ENCODE data around the gene CRLF3. TPM values are rescaled to one million over a fixed set of nuclear protein-coding genes. Genes with fewer than 3 reads are reported as not detected.
A peak's percentile ranks its signal among the peaks of the same experiment; 100 is the strongest.

Gene CRLF3, protein sequence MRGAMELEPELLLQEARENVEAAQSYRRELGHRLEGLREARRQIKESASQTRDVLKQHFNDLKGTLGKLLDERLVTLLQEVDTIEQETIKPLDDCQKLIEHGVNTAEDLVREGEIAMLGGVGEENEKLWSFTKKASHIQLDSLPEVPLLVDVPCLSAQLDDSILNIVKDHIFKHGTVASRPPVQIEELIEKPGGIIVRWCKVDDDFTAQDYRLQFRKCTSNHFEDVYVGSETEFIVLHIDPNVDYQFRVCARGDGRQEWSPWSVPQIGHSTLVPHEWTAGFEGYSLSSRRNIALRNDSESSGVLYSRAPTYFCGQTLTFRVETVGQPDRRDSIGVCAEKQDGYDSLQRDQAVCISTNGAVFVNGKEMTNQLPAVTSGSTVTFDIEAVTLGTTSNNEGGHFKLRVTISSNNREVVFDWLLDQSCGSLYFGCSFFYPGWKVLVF
- 10 to 100 TPM; 15.8 to 23.1 (median 19.4) TPM for total RNA-seq

DNA sequence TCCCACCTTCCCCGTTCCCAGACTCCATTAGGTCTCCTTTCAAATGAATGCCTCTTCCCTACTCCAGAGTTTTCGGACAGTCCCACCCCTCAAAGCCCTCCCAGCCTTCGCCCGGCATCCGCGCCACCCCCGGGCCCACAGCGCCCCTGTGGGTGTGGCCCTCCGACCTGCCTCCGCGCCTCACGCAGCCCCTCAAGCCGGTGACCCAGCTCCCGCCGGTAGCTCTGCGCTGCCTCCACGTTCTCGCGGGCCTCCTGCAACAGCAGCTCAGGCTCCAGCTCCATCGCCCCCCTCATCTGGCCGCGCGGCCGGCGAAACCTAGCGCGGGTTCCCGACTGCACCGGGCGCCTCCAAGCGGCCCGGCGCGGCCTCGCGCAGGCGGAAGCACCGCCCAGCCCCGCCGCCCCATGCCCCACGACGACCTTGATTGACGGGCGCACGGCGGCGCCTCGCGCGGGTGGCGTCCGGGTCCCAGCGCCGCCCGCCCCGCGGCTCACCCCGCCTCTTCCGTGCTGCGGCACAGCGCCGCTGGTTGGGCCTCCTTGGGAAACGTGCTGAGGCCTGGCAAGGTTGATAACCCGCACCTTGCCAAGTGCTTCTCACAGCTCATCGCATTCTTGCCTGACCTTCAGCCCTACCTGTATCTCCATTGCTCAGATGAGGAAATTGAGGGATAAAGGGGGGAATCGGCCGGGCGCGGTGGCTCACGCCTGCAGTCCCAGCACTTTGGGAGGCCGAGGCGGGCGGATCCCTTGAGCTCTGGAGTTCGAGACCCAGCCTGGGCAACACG is at the start of gene CRLF3:
TSS of gene CRLF3 (minus strand) at position 337 of the 790 bp plus-strand sequence. CDS start at position 296, 41 bp downstream.
- TF ChIP-seq POLR2A (IDR thresholded peaks at IDR 0.05) (peak; percentile 82), POLR2AphosphoS5 (IDR thresholded peaks at IDR 0.05) (peak; percentile 78 to 92 (median 90)), EP300 (IDR thresholded peaks at IDR 0.05; ENCODE audit: low read depth) (no peak)
- TF ChIP-seq, protein P1, sequence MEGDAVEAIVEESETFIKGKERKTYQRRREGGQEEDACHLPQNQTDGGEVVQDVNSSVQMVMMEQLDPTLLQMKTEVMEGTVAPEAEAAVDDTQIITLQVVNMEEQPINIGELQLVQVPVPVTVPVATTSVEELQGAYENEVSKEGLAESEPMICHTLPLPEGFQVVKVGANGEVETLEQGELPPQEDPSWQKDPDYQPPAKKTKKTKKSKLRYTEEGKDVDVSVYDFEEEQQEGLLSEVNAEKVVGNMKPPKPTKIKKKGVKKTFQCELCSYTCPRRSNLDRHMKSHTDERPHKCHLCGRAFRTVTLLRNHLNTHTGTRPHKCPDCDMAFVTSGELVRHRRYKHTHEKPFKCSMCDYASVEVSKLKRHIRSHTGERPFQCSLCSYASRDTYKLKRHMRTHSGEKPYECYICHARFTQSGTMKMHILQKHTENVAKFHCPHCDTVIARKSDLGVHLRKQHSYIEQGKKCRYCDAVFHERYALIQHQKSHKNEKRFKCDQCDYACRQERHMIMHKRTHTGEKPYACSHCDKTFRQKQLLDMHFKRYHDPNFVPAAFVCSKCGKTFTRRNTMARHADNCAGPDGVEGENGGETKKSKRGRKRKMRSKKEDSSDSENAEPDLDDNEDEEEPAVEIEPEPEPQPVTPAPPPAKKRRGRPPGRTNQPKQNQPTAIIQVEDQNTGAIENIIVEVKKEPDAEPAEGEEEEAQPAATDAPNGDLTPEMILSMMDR (IDR thresholded peaks at IDR 0.05): peak; percentile 37 to 76 (median 46)
- Histone ChIP-seq H3K27ac (peak within 1 kb of the TSS; percentile 90 to 94 (median 92)), H3K27me3 (no peaks in the 10 kb centered on the region), H3K36me3 (no peaks in the 10 kb centered on the region), H3K4me3 (peak within 1 kb of the TSS; percentile 78 to 99 (median 96)), H3K4me1 (peaks cover 8 to 61% (median 29%) of the 10 kb centered on the region in 4 donors), H3K9me3 (no peaks in the 10 kb centered on the region)
- intact Hi-C loops (cut with DNase I; ENCODE audit: low total_unique reads) (no loop called here), in situ Hi-C loops (cut with MboI; ENCODE audit: low pct_ligation_motif_present in 1 of 4, low pct_unique_long_range_greater_than_20kb in 1 of 4, low sequenced_read_pairs in 3 of 4) (no loop called here)
- DNase-seq: peak; percentile 93
- WGBS, 2 donors (ENCODE audit: low coverage in 1 of 2): 0 to 8% methylated on average over 8 to 51 of the region's 75 CpGs

DNA sequence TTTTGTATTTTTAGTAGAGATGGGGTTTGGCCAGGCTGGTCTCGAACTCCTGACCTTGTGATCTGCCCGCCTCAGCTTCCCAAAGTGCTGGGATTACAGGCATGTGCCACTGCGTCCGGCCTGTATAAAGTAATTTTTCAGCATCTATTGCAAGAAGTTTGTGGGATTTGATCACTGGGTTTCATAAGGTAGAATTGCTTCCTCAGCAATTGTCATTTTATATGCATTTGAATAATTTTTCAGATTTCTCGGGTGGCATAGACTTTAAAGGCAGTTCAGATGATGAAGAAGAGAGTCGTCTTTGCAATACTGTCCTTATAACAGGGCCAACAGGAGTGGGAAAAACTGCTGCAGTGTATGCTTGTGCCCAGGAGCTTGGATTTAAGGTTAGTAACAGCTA is 44.5 kb upstream of the CRLF3 start:
- Histone ChIP-seq H3K27me3 (no peaks in the 10 kb centered on the region), H3K27ac (no peak overlapping the region), H3K4me3 (no peak overlapping the region), H3K4me1 (no peaks in the 10 kb centered on the region), H3K9me3 (no peaks in the 10 kb centered on the region), H3K36me3 (no peaks in the 10 kb centered on the region)
- in situ Hi-C loops (cut with MboI; ENCODE audit: low pct_ligation_motif_present in 1 of 4, low pct_unique_long_range_greater_than_20kb in 1 of 4, low sequenced_read_pairs in 3 of 4) (no loop called here), intact Hi-C loops (cut with DNase I; ENCODE audit: low total_unique reads) (no loop called here)
- no peak for DNase-seq
- TF ChIP-seq POLR2AphosphoS5 (IDR thresholded peaks at IDR 0.05) (no peak), EP300 (IDR thresholded peaks at IDR 0.05; ENCODE audit: low read depth) (no peak), POLR2A (IDR thresholded peaks at IDR 0.05) (no peak)
- TF ChIP-seq, protein P1 (IDR thresholded peaks at IDR 0.05): no peak
- 84 to 91% methylated on average over 5 to 6 of the region's 6 CpGs for WGBS, 2 donors (ENCODE audit: low coverage in 1 of 2)

DNA sequence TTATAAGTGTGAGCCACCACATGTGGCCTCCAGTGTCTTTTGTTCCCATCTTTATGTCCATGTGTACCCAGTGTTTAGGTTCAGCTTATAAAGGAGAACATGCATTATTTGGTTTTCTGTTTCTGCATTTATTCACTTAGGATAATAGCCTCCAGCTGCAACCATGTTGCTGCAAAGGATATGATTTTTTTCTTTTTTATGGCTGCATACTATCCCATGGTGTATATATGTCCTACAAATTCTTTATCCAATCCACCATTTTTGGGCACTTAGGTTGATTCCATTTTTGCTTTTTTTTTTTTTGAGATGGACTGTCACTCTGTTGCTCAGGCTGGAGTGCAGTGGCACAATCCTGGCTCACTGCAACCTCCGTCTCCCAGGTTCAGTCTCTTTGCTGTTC is 40.1 kb upstream of the CRLF3 start:
- 93 to 100% methylated on average over 1 of the region's 1 CpG for WGBS, 2 donors (ENCODE audit: low coverage in 1 of 2)

More for the DNA sequence above, 40.1 kb upstream of the CRLF3 start:
- no peaks in the 10 kb centered on the region for H3K9me3 ChIP-seq
- H3K27me3 ChIP-seq: no peaks in the 10 kb centered on the region
- no peak overlapping the region for H3K4me3 ChIP-seq
- no peaks in the 10 kb centered on the region for H3K4me1 ChIP-seq
- in situ Hi-C loops (cut with MboI; ENCODE audit: low pct_ligation_motif_present in 1 of 4, low pct_unique_long_range_greater_than_20kb in 1 of 4, low sequenced_read_pairs in 3 of 4): no loop called here
- no peaks in the 10 kb centered on the region for H3K36me3 ChIP-seq
- intact Hi-C loops (cut with DNase I; ENCODE audit: low total_unique reads): no loop called here
- TF ChIP-seq, protein P1 (IDR thresholded peaks at IDR 0.05): no peak
- TF ChIP-seq POLR2AphosphoS5 (IDR thresholded peaks at IDR 0.05) (no peak), EP300 (IDR thresholded peaks at IDR 0.05; ENCODE audit: low read depth) (no peak), POLR2A (IDR thresholded peaks at IDR 0.05) (no peak)
- DNase-seq: no peak
- H3K27ac ChIP-seq: no peak overlapping the region
